HG03354 (cell line): ENCODE results near the gene HOXC12.

Experiments
- ATAC-seq: cut with Tn5 transposase; IDR thresholded peaks from one replicate; pipeline ENCODE4 v1.9.1; 2021; ENCODE audit warnings: mild to moderate bottlenecking; ENCODE audit not compliant: unreplicated experiment, poor library complexity, severe bottlenecking

HOXC12 gene

DNA sequence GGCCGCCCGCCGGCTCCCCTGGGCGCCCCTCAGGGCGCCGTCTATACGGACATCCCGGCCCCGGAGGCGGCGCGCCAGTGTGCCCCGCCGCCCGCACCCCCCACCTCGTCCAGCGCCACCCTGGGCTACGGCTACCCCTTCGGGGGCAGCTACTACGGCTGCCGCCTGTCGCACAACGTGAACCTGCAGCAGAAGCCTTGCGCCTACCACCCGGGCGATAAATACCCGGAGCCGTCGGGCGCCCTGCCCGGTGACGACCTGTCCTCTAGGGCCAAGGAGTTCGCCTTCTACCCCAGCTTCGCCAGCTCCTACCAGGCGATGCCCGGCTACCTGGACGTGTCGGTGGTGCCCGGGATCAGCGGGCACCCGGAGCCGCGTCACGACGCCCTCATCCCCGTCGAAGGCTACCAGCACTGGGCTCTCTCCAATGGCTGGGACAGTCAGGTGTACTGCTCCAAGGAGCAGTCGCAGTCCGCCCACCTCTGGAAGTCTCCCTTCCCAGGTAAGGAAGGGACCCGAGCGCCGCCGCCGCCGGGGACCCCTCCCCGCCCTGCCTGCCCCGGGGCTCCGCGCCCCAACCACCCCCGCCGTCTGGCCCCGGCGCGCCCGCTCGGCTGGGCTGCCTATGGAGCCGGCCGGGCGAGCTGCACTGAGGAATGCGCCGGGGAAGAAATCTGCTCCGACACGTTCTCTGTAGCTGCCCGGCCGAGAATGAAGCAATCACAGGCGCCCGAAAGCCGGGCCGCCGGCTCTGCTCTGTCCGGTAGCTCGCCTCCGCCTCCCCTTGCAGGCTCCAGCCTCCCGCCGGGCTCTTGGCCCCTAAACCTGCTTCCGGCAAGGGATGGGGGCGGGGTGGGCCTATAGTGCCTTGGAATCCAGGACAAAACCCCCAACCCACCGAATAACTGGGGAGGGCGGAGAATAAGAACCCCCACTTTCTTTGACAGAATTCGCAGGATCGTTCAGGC lies 15.3 kb upstream of the HOXC12 start:
- no peak for ATAC-seq

DNA sequence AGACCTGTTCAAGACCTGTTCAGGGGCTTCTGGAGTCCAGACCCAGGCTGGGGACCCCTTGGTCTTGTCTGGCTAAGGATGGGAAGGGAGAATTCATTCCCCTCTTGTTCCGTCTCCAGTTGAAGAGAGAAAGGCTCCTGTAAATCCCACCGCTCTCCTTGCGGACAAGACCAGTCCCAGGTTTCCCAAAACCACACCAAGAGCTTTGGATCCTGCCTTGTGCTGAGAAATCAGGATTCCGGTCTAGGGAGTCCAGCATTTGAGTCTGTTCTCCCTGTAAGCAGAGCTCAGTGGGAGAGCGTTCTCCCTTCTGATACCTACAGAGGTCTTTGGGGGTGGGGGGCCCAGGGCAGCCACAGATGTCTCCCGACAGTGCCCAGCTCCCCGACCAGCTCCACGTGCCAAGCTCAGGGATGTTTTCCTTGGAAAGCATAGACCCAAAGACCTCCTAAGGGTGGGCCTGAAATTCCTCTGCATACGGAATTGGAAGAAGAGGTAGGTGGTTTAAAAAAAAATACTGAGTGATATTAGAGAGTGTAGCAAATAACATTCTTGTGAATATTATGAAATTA lies 14.2 kb upstream of the HOXC12 start:
- no peak for ATAC-seq

DNA sequence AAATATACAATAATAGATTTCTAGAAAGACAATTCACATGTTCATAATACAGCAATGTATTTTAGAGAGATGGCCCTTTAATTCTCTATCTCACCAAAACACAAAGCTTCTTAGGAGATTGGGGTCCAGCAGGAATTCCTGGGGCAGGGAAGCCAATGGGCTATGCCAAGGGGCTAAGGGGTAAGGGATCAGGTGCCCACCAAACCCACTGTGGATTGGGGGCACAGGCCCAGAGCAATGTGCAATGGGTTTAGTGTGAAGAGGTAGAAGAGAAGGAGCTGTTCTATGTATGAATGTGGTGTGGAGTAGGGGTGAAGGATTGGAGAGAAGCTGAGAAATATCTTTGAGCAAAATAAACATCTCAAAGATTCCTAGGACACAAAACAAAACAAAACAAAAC lies 13.5 kb upstream of the HOXC12 start:
- ATAC-seq: no peak

DNA sequence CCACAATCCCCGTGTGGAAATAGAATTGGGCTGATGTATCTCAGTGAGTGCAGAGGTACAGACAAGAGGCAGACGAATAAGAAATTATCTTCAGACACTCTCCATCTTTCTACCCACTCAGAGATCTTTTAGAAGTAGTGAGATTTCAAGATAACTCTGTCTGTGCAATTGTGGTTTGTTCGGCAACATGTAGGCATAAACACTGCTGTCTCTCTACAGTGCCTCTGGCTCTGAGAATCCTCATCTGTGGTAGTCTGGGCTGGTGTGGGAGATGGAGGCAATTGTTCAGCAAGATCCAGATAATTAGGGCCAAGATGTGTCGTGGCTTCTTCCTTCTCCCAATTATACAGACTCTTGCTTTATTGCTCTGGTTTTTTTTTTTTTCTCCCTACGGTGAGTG lies 13.0 kb upstream of the HOXC12 start:
- ATAC-seq: no peak

DNA sequence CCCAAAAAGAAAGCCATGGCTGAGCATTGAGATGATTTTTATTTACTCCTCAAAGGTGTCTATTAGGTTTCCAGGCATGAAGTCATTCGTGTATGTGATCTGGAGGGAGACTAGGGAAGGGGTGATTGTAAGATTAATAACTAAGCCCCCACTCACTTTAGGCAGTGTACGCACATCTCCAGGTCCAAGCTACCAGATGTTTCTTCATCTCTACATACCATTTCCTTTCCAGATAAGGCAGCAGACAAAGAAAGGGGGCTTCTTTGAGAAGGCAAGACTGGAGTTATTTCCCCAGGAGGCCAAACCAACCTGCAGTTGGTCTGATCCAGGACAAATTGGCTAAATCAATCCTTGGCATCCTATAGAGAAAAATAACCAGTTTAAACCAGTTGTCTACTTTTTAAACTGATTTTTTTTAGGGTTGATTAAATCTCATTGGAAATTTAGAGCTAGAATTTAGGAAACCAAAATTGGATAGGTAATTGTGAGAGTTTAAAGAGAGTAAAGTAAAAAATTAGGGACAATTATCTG lies 12.2 kb upstream of the HOXC12 start:
- no peak for ATAC-seq

DNA sequence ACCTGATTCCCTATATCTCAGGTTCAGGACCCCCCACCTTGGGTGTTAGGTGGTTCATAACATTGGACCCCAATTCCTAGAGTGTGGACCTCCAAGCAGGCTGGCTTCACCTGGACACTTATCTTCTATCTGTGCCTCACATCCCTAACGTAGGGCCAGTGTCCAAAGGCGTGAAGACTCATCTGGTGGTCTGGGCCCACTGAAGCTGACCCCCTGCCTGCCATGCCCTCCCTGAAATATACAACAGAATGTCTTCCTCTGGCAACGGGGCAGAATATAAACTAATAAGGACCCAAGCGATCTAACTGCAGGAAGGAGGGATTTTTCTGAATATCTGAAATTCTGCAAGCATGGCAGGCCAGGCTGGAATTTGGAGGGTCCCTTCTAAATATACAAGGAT lies 10.5 kb upstream of the HOXC12 start:
- ATAC-seq: no peak

DNA sequence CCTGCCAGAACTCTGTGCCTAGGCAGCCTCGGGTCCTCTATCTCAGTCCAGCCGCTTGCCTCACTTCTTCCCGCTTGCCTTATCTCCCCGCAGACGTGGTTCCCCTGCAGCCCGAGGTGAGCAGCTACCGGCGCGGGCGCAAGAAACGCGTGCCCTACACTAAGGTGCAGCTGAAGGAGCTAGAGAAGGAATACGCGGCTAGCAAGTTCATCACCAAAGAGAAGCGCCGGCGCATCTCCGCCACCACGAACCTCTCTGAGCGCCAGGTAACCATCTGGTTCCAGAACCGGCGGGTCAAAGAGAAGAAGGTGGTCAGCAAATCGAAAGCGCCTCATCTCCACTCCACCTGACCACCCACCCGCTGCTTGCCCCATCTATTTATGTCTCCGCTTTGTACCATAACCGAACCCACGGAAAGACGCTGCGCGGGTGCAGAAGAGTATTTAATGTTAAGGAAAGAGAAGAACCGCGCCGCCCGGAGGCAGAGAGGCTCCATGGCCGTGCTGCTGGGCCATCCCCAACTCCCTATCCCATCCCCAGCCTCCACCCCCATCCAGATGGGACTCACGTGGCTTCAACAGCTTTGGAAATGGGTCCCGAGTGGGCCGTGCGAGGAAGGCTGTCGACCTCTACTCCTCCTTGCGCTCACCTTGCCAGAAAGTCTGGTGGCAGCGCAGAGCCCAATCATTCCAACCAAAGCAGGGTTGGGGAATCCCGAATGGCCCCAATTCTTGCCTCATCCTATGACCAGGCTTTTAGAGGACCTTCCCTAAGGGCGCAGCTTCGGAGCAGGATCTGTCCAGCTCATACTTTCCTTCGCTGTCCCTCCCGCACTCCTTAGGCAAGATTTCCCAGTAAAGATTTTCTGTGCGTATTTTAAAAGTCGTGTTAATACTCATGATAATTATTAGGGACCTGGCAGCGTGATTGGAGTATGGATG lies 9.5 kb upstream of the HOXC12 start:
- ATAC-seq: no peak

DNA sequence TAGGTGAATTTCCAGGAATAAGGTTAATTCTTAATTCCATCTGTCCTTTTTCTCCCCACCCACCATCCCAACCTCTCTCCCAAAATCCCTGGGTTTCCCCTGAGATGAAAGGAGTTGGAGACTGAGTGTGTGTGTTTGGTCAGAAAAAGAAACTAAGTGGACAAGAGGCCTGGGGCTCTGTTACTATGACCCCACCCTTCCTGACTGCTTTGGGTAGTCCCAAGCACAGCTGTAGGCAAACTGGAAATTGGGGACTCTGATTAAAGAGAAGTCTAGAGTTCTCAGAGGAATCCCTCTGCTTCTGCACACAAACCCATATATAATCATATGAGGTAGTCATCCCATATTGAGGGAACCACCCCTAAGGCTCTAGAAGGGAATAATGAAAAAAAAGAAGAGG lies 7.0 kb upstream of the HOXC12 start:
- ATAC-seq: no peak

DNA sequence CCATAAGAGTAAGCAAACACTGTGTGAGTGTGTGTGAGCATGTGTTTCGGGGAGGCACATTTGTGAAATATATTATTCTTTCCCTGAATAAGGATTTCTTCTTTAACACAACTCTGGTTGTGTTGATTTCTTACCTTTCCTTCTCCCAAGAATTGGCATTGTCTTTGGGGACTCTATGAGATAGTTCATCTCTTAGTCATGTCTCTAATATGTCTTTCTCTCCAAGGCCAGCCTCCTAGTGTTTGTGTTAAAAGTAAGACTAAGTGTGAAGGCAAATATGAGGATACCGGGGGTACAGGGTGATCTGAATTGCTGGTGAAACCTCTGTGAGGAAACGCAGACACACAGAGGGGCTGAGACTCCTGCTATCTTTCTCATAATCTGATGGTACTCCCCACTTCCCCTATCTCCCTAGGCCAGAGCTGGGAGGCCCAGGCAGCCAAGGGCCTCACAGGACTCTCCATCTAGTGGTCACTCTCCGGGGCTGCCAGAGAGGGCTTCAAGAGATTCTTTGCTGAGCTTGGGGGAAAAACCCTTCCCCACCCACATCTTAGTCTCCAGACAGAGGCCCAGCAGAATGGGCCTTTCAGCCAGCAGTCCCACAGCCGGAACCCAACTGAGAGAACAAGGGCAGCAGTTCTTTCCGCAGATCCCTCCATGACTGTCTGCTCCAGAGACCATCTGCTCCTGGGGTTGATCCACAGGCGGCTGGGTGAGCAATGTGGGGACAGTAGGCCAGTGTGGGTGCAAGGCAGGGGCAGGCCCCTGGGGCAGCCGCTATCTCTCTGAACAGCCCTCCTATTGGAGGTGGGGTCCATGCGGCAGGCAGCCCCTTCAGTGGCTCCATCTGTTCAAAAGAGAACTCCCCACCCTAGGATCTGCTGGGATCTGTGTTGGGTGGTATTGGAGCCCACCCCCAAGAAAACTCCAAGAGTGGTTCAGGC lies 5.8 kb upstream of the HOXC12 start:
- no peak for ATAC-seq

DNA sequence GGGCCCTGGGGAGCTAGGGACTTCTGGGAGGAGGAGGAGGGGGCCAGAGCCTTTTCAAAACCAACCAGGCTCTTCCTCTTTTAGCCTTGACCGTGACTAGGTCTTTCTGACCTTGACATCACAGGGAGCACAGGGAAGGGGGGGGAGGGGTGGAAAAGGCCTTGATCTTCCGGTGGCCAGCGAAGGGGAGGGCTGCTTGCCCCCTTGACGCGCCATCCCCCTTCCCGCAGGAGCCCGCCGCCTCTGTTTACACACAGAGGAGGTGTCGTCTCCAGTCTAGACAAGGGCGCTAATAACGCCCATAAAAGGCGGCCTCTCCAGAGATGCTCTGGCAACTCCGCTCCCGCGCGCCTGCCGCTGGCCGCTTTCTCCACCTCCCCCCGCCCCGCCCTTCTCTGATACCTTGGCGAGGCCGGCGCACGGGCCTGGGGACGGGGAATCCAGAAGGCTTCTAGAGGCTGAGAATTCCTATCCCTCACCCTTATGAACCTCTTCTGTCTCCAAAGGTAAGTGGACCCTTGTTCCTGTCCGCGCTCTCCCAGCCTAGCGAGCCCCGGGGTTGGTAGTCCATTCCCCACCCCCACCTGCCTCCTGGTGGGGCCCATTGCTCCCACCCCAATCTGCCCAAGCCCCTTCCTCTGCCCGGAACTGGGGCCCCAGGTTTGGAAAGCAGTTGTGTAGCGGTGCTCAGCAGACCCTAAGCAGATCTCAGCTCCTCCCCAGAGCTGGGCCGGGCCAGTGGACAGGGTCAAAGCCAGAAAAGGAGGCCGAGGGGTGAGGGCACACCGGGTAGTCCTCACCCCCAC lies 4.9 kb upstream of the HOXC12 start:
- no peak for ATAC-seq

DNA sequence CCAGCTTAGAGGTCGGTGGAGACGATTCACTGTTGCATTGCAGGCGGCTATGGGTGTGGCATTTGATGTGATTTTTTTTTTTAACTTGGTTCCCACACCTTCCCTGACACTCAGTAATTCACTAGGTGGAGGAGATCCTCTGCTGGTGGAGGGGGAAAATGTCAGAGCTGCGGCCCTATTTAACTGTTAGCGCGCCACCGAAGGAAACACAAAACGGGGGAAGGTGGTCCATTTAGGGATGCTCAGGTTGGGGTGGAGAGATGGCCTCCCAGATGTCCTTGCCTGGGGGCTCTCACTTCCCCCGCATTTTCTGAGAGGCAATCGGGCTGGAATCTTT lies 4.3 kb upstream of the HOXC12 start:
- ATAC-seq: no peak

DNA sequence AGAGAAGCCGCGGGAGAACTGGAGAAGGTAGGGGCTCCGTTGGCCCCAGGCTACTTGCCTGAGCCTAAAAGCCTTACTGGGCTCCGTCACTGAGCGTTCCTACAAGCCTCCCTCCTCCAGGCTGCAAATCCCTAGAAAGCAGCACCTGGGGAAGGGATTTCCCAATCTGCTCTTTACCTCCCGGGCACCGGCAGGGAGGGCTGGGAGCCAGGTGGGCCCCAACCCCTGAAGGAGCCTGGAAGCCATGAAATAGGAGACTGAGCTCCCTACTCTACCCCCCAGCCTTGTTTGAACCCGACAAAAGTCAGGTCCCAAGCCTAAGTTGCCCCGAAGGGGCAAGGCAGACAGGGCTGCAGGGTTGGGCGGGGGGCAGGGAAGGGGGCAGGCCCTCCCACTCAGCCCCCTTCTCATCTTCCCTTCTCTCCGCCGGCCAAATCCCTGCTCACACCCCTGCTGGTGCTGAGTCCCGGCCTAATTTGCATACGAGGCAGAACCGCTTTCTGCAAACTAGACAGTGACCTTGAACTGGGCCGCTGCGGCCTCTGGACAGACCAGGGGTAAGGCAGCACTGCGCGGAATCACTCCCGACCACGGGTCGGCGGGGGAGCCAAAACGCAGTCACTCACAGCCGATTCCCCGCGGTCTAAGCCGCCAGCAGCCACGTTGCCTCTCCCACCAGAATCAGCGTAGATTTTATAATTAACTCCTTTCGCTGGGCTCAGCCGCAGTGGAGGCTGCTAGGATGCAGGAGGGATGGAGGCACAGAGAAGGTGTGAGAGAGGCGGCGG lies 3.7 kb upstream of the HOXC12 start:
- ATAC-seq: no peak

DNA sequence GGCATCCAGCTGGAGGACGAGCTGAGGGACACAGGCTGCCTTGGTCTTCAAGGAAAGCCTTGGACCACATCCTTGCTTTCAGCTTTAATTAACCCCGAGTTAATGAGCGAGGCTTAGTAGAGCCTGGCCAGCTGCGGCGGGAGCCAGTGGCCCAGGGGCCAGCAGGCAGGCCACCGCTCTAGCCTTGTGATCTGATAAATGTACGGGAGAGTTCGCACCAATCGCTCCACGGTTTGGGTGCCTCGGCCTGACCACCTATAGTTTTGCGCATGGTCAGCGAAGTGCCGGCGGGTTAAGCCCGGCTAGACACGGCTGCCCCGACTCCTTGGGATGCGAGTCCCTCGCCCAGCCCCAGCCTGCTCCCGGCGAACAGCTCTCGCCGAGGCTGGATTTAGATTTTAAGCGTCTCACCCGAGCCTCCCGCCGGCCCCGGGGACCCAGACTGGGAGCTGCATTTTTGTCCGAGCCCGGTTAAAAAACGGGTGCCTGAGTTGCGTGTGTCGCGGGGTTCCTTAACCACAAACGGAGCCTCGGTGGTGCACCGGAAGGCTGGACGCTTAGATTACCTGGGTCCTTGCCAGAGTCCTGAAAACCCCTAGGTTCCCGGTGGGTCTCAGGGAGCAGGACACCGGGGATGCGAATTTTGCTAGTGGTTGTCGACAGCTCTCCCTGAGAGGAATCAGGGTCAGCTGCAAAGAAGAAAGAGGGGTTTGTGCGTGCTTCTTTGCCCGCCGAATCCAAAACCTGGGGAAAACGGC lies 2.9 kb upstream of the HOXC12 start:
- no peak for ATAC-seq

DNA sequence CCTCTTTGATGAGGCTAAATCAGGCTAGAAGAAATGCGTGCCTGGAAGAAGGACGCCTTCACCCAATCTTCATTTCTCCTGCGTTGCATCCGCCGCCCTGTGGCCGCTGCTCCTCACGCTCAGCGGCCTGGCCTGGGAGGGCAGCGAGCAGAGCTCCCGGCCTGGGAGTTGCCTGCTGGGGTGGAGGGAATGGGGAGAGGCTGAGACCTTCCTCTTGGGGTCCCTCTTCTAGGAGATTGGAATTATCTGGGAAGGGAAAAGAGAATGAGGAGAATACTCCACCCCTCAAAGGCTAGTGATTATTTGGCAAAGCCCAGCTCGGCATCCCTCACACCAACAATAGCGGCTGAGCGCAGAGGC lies 2.4 kb upstream of the HOXC12 start:
- no peak for ATAC-seq

DNA sequence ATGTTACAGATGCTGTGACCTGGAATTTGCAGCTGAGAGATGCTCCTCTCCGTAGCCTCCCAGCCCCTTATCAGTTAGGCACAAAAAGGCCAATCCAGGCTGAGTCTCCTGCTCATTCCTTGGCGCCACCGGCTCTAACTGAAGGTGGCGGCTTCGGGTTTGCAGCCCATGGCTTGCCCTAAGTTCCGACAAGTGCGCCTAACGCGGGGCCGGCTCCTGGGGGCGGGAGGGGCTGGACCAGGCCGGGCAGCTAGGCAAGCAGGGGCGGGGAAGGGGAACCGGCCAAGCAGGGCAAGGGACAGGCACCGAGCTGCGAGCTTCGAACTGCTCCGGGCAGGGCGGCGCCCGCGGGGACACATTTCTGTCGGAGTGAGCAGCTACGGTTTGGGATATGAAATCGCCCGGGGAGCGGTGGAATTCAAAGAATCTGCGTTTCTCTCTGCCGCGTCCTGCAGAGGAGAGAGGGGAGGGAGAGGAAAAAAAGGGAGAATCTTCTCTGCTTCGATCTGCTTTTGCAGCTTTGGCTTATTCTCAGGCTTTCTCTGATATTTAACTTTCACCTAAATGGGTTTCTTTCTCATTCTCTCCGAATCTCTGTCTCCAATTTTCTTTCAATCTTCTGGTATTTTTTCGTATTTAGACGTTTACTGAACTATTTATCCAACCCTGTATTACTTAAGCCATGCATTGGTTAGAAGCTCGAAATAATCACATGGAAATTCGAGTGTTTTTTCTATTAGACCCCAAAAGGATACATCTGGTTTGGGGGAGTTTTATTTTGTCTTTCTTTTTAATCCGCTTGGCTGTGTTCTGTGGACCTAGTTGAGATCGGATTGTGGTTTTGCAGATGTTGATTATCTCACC lies 1.6 kb upstream of the HOXC12 start:
- ATAC-seq: no peak
